GM08714 (cell line): ENCODE results near the gene ITGB8.
"Not testable (repeated sequence)": the region's sequence is repeated elsewhere in the genome, so short reads cannot be mapped to it uniquely, and the experiment has no call there.

ENCODE experiments used
- H3K4me3 ChIP-seq: fragments of 200-500 bp; sonication (Bioruptor generic); 2 replicates; pipeline ENCODE4 v1.5.1; 2014; ENCODE audit warnings: mild to moderate bottlenecking, low read length, inconsistent platforms
- ZNF274 ChIP-seq: IDR thresholded peaks from 2 replicates; pipeline ENCODE4 v1.6.1; 2012; ENCODE audit warnings: mild to moderate bottlenecking, low read depth, low read length

The ITGB8 gene

GRCh38 chr7:20364571-20365196 lies 34.0 kb downstream of the ITGB8 start:
- no peak overlapping the region for H3K4me3 ChIP-seq
- no peak for TF ChIP-seq ZNF274

GRCh38 chr7:20365486-20365885 lies 34.8 kb downstream of the ITGB8 start:
- H3K4me3 ChIP-seq = no peak overlapping the region
- TF ChIP-seq ZNF274 = no peak

- no peak for TF ChIP-seq ZNF274
- H3K4me3 ChIP-seq = no peak overlapping the region
These were observed 43.7 kb downstream of the ITGB8 start for GRCh38 chr7:20374399-20374798.

- H3K4me3 ChIP-seq = no peak overlapping the region
- TF ChIP-seq ZNF274 = no peak
These were observed 46.1 kb downstream of the ITGB8 start for GRCh38 chr7:20376796-20377195.

- H3K4me3 ChIP-seq = no peak overlapping the region
- TF ChIP-seq ZNF274 = no peak
These were observed 50.8 kb downstream of the ITGB8 start for GRCh38 chr7:20381406-20382034.

- H3K4me3 ChIP-seq = no peak overlapping the region
- no peak for TF ChIP-seq ZNF274
These were observed 52.7 kb downstream of the ITGB8 start for GRCh38 chr7:20383351-20383750.

GRCh38 chr7:20385126-20385525 lies 54.4 kb downstream of the ITGB8 start:
- H3K4me3 ChIP-seq = no peak overlapping the region
- TF ChIP-seq ZNF274 = no peak

GRCh38 chr7:20388084-20388483 lies 57.4 kb downstream of the ITGB8 start:
- TF ChIP-seq ZNF274 = no peak
- H3K4me3 ChIP-seq = no peak overlapping the region

GRCh38 chr7:20389192-20389591 lies 58.5 kb downstream of the ITGB8 start:
- not testable (repeated sequence) for H3K4me3 ChIP-seq

- H3K4me3 ChIP-seq = no peak overlapping the region
- no peak for TF ChIP-seq ZNF274
These were observed 62.4 kb downstream of the ITGB8 start for GRCh38 chr7:20393021-20393610.

- H3K4me3 ChIP-seq = no peak overlapping the region
- no peak for TF ChIP-seq ZNF274
These were observed 62.9 kb downstream of the ITGB8 start for GRCh38 chr7:20393616-20394015.

- no peak overlapping the region for H3K4me3 ChIP-seq
- no peak for TF ChIP-seq ZNF274
These were observed 63.6 kb downstream of the ITGB8 start for GRCh38 chr7:20394284-20394683.

- H3K4me3 ChIP-seq = no peak overlapping the region
- no peak for TF ChIP-seq ZNF274
These were observed 64.4 kb downstream of the ITGB8 start for GRCh38 chr7:20395104-20395503.

GRCh38 chr7:20395511-20395910 lies 64.8 kb downstream of the ITGB8 start:
- TF ChIP-seq ZNF274 = no peak
- no peak overlapping the region for H3K4me3 ChIP-seq

- no peak for TF ChIP-seq ZNF274
- no peak overlapping the region for H3K4me3 ChIP-seq
These were observed 68.8 kb downstream of the ITGB8 start for GRCh38 chr7:20399521-20399920.

GRCh38 chr7:20401861-20402746 lies 71.4 kb downstream of the ITGB8 start:
- no peak for TF ChIP-seq ZNF274
- H3K4me3 ChIP-seq = no peak overlapping the region
